PC-3 (cell line): ENCODE measurements around the gene LBX2. TPM values are rescaled to one million over a fixed set of nuclear protein-coding genes. Genes with fewer than 3 reads are reported as not detected.
"Not testable (repeated sequence)": the region's sequence is repeated elsewhere in the genome, so short reads cannot be mapped to it uniquely, and the experiment has no call there.

ENCODE experiments used
- ATAC-seq: fragments of 200-7000 bp; cut with Tn5 transposase; 2 replicates; pipeline ENCODE4 v1.9.1; 2020; ENCODE audit warnings: mild to moderate bottlenecking, moderate library complexity
- BruUV-seq: library from RNA; stranded (reverse); fragments of 400-500 nt; replicated peaks from 2 replicates; lab custom pipeline; 2021; lab: Mats Ljungman, UMichigan
- CTCF ChIA-PET: fragments of 300-600 bp; sonication (Branson Sonifier 250); formaldehyde crosslinking; loops from one replicate; lab custom pipeline; 2022; ENCODE audit warnings: antibody characterized with exemption; lab: Charles Lee
- POLR2A ChIA-PET: fragments of 300-600 bp; sonication (Branson Sonifier 250); formaldehyde crosslinking; loops from one replicate; lab custom pipeline; 2022; ENCODE audit warnings: antibody characterized with exemption; ENCODE audit not compliant: unreplicated experiment; lab: Charles Lee
- DNase-seq: peaks from one replicate; pipeline ENCODE4 v3.0.0-alpha.2; 2015
- H2AFZ ChIP-seq: fragments of 300-600 bp; sonication (generic); 2 replicates; pipeline ENCODE4 v1.6.0; 2016; ENCODE audit warnings: antibody characterized with exemption, low read length
- H3F3A ChIP-seq: fragments of 300-600 bp; sonication (generic); one replicate; pipeline ENCODE4 v1.6.0; 2017; ENCODE audit warnings: antibody characterized with exemption, low read length, control low read depth, mild to moderate bottlenecking; ENCODE audit not compliant: unreplicated experiment
- H3K27ac ChIP-seq: fragments of 300-600 bp; sonication (generic); 2 replicates; pipeline ENCODE4 v1.5.1; 2016; ENCODE audit warnings: mild to moderate bottlenecking, low read length
- H3K27me3 ChIP-seq: fragments of 300-600 bp; sonication (generic); 2 replicates; pipeline ENCODE4 v1.6.1; 2016; ENCODE audit warnings: low read length, mixed read lengths
- H3K36me3 ChIP-seq: fragments of 300-600 bp; sonication (generic); 2 replicates; pipeline ENCODE4 v1.6.1; 2016; ENCODE audit warnings: low read depth, mixed run types, low read length, mixed read lengths
- H3K4me1 ChIP-seq: fragments of 300-600 bp; sonication (generic); 2 replicates; pipeline ENCODE4 v1.5.1; 2016; ENCODE audit warnings: low read length; ENCODE audit not compliant: insufficient read depth
- H3K4me2 ChIP-seq: fragments of 300-600 bp; sonication (generic); 2 replicates; pipeline ENCODE4 v1.6.0; 2016; ENCODE audit warnings: low read length
- H3K4me3 ChIP-seq: fragments of 300-600 bp; sonication (generic); 2 replicates; pipeline ENCODE4 v1.5.1; 2016; ENCODE audit warnings: mild to moderate bottlenecking, low read length, mixed read lengths
- H3K79me2 ChIP-seq: fragments of 300-600 bp; sonication (generic); 2 replicates; pipeline ENCODE4 v1.6.1; 2017; ENCODE audit warnings: low read length, mixed read lengths
- H3K9ac ChIP-seq: fragments of 300-600 bp; sonication (generic); 2 replicates; pipeline ENCODE4 v1.6.0; 2016; ENCODE audit warnings: mild to moderate bottlenecking, low read length
- H3K9me2 ChIP-seq: fragments of 300-600 bp; sonication (generic); replicated peaks from 2 replicates; pipeline ENCODE4 v1.6.1; 2016; ENCODE audit warnings: mixed run types, low read length, mixed read lengths
- H3K9me3 ChIP-seq: fragments of 300-600 bp; sonication (generic); 2 replicates; pipeline ENCODE4 v1.6.1; 2016; ENCODE audit warnings: low read length, mixed read lengths
- H4K20me1 ChIP-seq: fragments of 300-600 bp; sonication (generic); 2 replicates; pipeline ENCODE4 v1.6.1; 2016; ENCODE audit warnings: low read length, mixed read lengths
- CTCF ChIP-seq: fragments of 300-600 bp; sonication (generic); conservative IDR thresholded peaks from 2 replicates; pipeline ENCODE4 v1.5.1; 2017; ENCODE audit warnings: antibody characterized with exemption, low read depth, mild to moderate bottlenecking, low read length
- EZH2 ChIP-seq: fragments of 300-600 bp; sonication (generic); IDR thresholded peaks from one replicate; pipeline ENCODE4 v1.6.1; 2017; ENCODE audit warnings: antibody characterized with exemption, mild to moderate bottlenecking, low read length; ENCODE audit not compliant: unreplicated experiment
- EZH2phosphoT487 ChIP-seq: fragments of 300-600 bp; sonication (generic); IDR thresholded peaks from 2 replicates; pipeline ENCODE4 v1.6.1; 2018; ENCODE audit warnings: mild to moderate bottlenecking, antibody characterized with exemption, low read length, borderline replicate concordance
- intact Hi-C: fragments of 100-400 bp; cut with micrococcal nuclease; formaldehyde crosslinking; loops from 2 replicates; pipeline ENCODE4 v1.9.0; 2023
- total RNA-seq: library from RNA; depleted of rRNA; stranded (reverse); fragments of >200 nt; gene quantifications from 2 replicates; pipeline ENCODE4 v1.2.3, GENCODE V29; 2014

Gene LBX2
- total RNA-seq, 1 experiment from 2014 or later, result not detected

- no peaks in the 10 kb centered on the region for H4K20me1 ChIP-seq
- no peaks in the 10 kb centered on the region for H3K9me2 ChIP-seq
- peaks cover 5% of the 10 kb centered on the region; the same call in 1 of the 2 replicates for H3K36me3 ChIP-seq
- H3K79me2 ChIP-seq, result peaks cover 43% of the 10 kb centered on the region
- ATAC-seq (no peak), DNase-seq (no peak)
- no peaks in the 10 kb centered on the region for H3K9me3 ChIP-seq
- H2AFZ ChIP-seq, result no peak overlapping the region
- H3K4me1 ChIP-seq, result peaks cover 11% of the 10 kb centered on the region; the same call in 1 of the 2 replicates
- H3F3A ChIP-seq, result no peaks in the 10 kb centered on the region
- ChIA-PET POLR2A (no interaction called here), CTCF (no interaction called here)
- no peak for TF ChIP-seq CTCF
- TF ChIP-seq EZH2, result no peak
- TF ChIP-seq EZH2phosphoT487, result no peak
- no peak overlapping the region for H3K4me2 ChIP-seq
- H3K27ac ChIP-seq, result no peak overlapping the region
- no peaks in the 10 kb centered on the region for H3K27me3 ChIP-seq
- H3K4me3 ChIP-seq, result no peak overlapping the region
- intact Hi-C loops, result no loop called here
- H3K9ac ChIP-seq, result no peak overlapping the region
- BruUV-seq, result no TSS peak
Measured at GRCh38 chr2:74462786-74463105, 36.7 kb downstream of the LBX2 start.

- Histone ChIP-seq H3K27me3 (no peaks in the 10 kb centered on the region), H3K9ac (no peak overlapping the region), H3K9me3 (no peaks in the 10 kb centered on the region), H3K9me2 (no peaks in the 10 kb centered on the region), H3K4me1 (peaks cover 11% of the 10 kb centered on the region; the same call in 1 of the 2 replicates), H3K36me3 (peaks cover 5% of the 10 kb centered on the region; the same call in 1 of the 2 replicates), H3K79me2 (peaks cover 43% of the 10 kb centered on the region), H3K27ac (no peak overlapping the region), H3K4me3 (no peak overlapping the region), H2AFZ (no peak overlapping the region), H3K4me2 (no peak overlapping the region), H3F3A (no peaks in the 10 kb centered on the region), H4K20me1 (no peaks in the 10 kb centered on the region)
- intact Hi-C loops, result no loop called here
- TF ChIP-seq EZH2phosphoT487, result no peak
- CTCF ChIA-PET, result no interaction called here
- POLR2A ChIA-PET, result no interaction called here
- ATAC-seq (no peak), DNase-seq (no peak)
- BruUV-seq, result no TSS peak
Measured at GRCh38 chr2:74462054-74462785, 37.2 kb downstream of the LBX2 start.

GRCh38 chr2:74461187-74462053 is 38.0 kb downstream of the LBX2 start:
- H3K4me1 ChIP-seq, result peaks cover 18% of the 10 kb centered on the region
- no peaks in the 10 kb centered on the region for H3K9me3 ChIP-seq
- ChIA-PET CTCF (no interaction called here), POLR2A (no interaction called here)
- no peak for DNase-seq
- H3K9me2 ChIP-seq, result no peaks in the 10 kb centered on the region
- no peaks in the 10 kb centered on the region for H4K20me1 ChIP-seq
- intact Hi-C loops, result no loop called here
- ATAC-seq, result no peak
- H3K36me3 ChIP-seq, result peaks cover 5% of the 10 kb centered on the region; the same call in 1 of the 2 replicates
- no peak overlapping the region for H2AFZ ChIP-seq
- no TSS peak for BruUV-seq
- H3F3A ChIP-seq, result no peaks in the 10 kb centered on the region
- H3K27me3 ChIP-seq, result no peaks in the 10 kb centered on the region
- H3K4me3 ChIP-seq, result no peak overlapping the region
- no peak overlapping the region for H3K27ac ChIP-seq
- H3K9ac ChIP-seq, result no peak overlapping the region
- TF ChIP-seq EZH2 (no peak), CTCF (peak; percentile 36)
- H3K79me2 ChIP-seq, result peaks cover 48% of the 10 kb centered on the region
- no peak overlapping the region for H3K4me2 ChIP-seq

- DNase-seq, H3K9me2 ChIP-seq, H3K4me3 ChIP-seq, H3K9ac ChIP-seq, ATAC-seq, H3K27me3 ChIP-seq, H4K20me1 ChIP-seq, H3K9me3 ChIP-seq, H3K27ac ChIP-seq, CTCF ChIA-PET, H2AFZ ChIP-seq, BruUV-seq, intact Hi-C loops, H3K36me3 ChIP-seq, H3F3A ChIP-seq, POLR2A ChIA-PET: not testable (repeated sequence)
- Histone ChIP-seq H3K4me1 (peaks cover 28% of the 10 kb centered on the region), H3K4me2 (0 out of 2 replicates have a peak overlapping the region, but pooled peaks have one; percentile 100), H3K79me2 (peaks cover 50% of the 10 kb centered on the region)
Measured at GRCh38 chr2:74460187-74460586, 39.2 kb downstream of the LBX2 start.
